Effector memory CD8-positive, alpha-beta T cell (primary cell): Measurements from ENCODE around the gene MPZL1.

Experiments used
- ATAC-seq: fragments of 150-1000 bp; cut with Tn5 transposase; replicated peaks from 2 replicates; pipeline ENCODE4 v1.10.0; 2021; ENCODE audit warnings: mild to moderate bottlenecking, moderate library complexity
- DNase-seq, 3 experiments: peaks; one replicate each; pipeline ENCODE4 v3.0.0; 2021
- H3K27ac Mint-ChIP-seq, 2 donors: one replicate each; pipeline ENCODE4 v1.8.0; 2022; ENCODE audit warnings: mild to moderate bottlenecking in 2 of 2, mixed read lengths in 2 of 2, moderate library complexity in 2 of 2
- H3K27me3 Mint-ChIP-seq, 2 donors: one replicate each; pipeline ENCODE4 v1.8.0; 2022; ENCODE audit warnings: mixed read lengths in 2 of 2
- H3K36me3 Mint-ChIP-seq: one replicate; pipeline ENCODE4 v1.8.0; 2022; ENCODE audit warnings: mild to moderate bottlenecking, moderate library complexity, mixed read lengths; ENCODE audit not compliant: insufficient read depth
- H3K4me1 Mint-ChIP-seq, 2 donors: one replicate each; pipeline ENCODE4 v1.8.0; 2022; ENCODE audit warnings: low read depth in 2 of 2, mixed read lengths in 2 of 2
- H3K4me3 Mint-ChIP-seq, 2 donors: one replicate each; pipeline ENCODE4 v1.8.0; 2022; ENCODE audit warnings: mild to moderate bottlenecking in 2 of 2, mixed read lengths in 2 of 2, moderate library complexity in 2 of 2
- H3K9me3 Mint-ChIP-seq, 2 donors: one replicate each; pipeline ENCODE4 v1.8.0; 2022; ENCODE audit warnings: mixed read lengths in 2 of 2

Gene MPZL1

DNA sequence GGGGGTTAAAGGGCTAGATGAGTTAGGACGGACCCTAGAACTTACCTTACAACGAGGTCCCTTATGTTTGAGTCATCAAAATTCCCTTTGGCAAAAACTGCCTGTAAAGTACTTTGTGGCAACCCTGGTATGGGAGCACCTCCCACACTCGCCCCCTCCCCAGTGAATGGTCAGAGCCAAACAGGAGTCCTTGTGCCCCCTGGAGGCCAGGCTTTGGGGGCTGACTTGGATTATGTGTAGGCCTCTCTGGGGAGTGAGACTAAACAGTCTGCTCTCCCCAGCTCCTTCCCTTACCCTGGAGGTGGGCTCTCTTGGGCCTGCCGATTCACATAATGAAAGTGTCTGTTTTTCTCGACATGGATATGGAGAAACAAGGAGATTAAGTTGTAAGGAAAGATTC, 110.9 kb downstream of the MPZL1 start:
- H3K36me3 Mint-ChIP-seq = no peaks in the 10 kb centered on the region
- peaks cover 5 to 24% of the 10 kb centered on the region in 2 donors for H3K27me3 Mint-ChIP-seq
- H3K27ac Mint-ChIP-seq = no peak overlapping the region
- no peak overlapping the region for H3K4me3 Mint-ChIP-seq
- no peak for ATAC-seq
- no peaks in the 10 kb centered on the region for H3K9me3 Mint-ChIP-seq
- peaks cover 0 to 1% of the 10 kb centered on the region in 2 donors for H3K4me1 Mint-ChIP-seq
- no peak for DNase-seq

- ATAC-seq (no peak), DNase-seq (no peak)
- Mint-ChIP-seq H3K4me1 (peaks cover 0 to 1% of the 10 kb centered on the region in 2 donors), H3K9me3 (no peaks in the 10 kb centered on the region), H3K27ac (no peak overlapping the region), H3K36me3 (no peaks in the 10 kb centered on the region), H3K4me3 (no peak overlapping the region), H3K27me3 (peaks cover 10 to 32% of the 10 kb centered on the region in 2 donors)
Measured at GRCh38 chr1:167833904-167834303, 112.1 kb downstream of the MPZL1 start.

GRCh38 chr1:167836197-167836596, 114.4 kb downstream of the MPZL1 start:
- Mint-ChIP-seq H3K27ac (no peak overlapping the region), H3K36me3 (no peaks in the 10 kb centered on the region), H3K27me3 (peaks cover 13 to 38% of the 10 kb centered on the region in 2 donors), H3K4me3 (no peak overlapping the region), H3K9me3 (no peaks in the 10 kb centered on the region), H3K4me1 (peaks cover 0 to 1% of the 10 kb centered on the region in 2 donors)
- ATAC-seq (no peak), DNase-seq (no peak)

DNA sequence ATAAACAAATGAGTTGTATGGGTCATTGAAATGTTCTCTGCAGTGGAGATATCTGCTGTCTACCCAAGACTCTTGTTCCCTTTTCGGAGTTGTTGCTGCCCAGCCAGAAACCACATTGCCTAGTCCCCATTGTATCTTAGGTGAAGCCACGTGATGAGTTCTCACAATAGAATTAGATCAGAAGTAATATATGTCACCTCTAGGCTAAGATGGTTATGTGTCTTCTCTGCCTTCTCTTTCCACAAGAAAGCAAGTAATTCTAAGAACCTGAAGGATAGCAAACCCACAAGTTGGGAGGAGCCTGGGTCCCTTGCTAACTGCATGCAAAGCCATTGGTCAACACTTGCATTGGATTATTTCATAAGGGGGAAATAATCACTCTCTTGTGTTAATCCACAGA, 115.5 kb downstream of the MPZL1 start:
- no peak overlapping the region for H3K4me3 Mint-ChIP-seq
- no peak for ATAC-seq
- H3K36me3 Mint-ChIP-seq = no peaks in the 10 kb centered on the region
- no peak overlapping the region for H3K27ac Mint-ChIP-seq
- H3K4me1 Mint-ChIP-seq = peaks cover 0 to 1% of the 10 kb centered on the region in 2 donors
- no peaks in the 10 kb centered on the region for H3K9me3 Mint-ChIP-seq
- no peak for DNase-seq
- H3K27me3 Mint-ChIP-seq = peaks cover 13 to 38% of the 10 kb centered on the region in 2 donors

GRCh38 chr1:167839009-167839408, 117.2 kb downstream of the MPZL1 start:
- H3K27me3 Mint-ChIP-seq = peaks cover 13 to 30% of the 10 kb centered on the region in 2 donors
- no peak for DNase-seq

More at GRCh38 chr1:167839009-167839408, 117.2 kb downstream of the MPZL1 start:
- no peak overlapping the region for H3K4me3 Mint-ChIP-seq
- no peak overlapping the region for H3K27ac Mint-ChIP-seq
- peaks cover 0 to 1% of the 10 kb centered on the region in 2 donors for H3K4me1 Mint-ChIP-seq
- no peaks in the 10 kb centered on the region for H3K9me3 Mint-ChIP-seq
- ATAC-seq = no peak
- no peaks in the 10 kb centered on the region for H3K36me3 Mint-ChIP-seq
